ENCODE measurements around the gene HSPA6. TPM values are rescaled to one million over a fixed set of nuclear protein-coding genes. Genes with fewer than 3 reads are reported as not detected.
"Not testable (repeated sequence)": the region's sequence is repeated elsewhere in the genome, so short reads cannot be mapped to it uniquely, and the experiment has no call there.

HSPA6 gene
- total RNA-seq, 1 donor from 2014 or later = 0.13 TPM

DNA sequence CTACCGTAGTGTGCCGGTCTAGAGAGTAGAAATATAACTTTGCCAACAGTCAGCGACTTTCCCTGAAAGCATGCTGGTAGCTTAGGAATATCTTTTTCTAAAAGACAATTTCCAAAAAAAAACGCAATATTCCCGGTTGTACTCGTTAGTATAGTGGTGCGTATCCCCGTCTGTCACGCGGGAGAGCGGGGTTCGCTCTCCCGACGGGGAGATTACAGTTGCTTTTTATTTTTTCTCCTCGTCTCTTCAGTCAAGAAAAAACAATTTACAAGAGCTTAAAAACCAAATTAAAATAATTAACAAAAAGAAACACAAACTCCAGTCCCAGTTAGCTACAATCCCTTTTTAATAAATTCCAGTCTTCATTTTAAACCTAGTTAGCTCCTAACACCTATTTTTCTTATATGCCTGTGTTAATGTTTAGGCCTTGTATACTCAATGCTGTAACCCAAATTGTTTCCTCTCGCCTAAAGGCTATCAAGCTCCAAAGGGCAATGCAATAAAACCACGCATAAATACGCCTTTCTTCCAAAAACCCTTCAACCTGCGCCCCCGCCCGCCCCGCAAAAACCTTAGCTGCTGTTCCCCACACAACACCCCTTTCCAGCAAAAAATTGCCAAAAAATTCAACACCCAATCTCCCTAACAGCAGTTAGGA, 7.8 kb downstream of the HSPA6 start:
- no peak for DNase-seq (ENCODE audit: low read depth, low spot score)

GRCh38 chr1:161532644-161533567, 8.6 kb downstream of the HSPA6 start:
- not testable (repeated sequence) for DNase-seq (ENCODE audit: low read depth, low spot score)

- DNase-seq (ENCODE audit: low read depth, low spot score) = not testable (repeated sequence)
Observed at GRCh38 chr1:161537068-161537669, 12.8 kb downstream of the HSPA6 start.

GRCh38 chr1:161538925-161539479, 14.7 kb downstream of the HSPA6 start:
- not testable (repeated sequence) for DNase-seq (ENCODE audit: low read depth, low spot score)

DNA sequence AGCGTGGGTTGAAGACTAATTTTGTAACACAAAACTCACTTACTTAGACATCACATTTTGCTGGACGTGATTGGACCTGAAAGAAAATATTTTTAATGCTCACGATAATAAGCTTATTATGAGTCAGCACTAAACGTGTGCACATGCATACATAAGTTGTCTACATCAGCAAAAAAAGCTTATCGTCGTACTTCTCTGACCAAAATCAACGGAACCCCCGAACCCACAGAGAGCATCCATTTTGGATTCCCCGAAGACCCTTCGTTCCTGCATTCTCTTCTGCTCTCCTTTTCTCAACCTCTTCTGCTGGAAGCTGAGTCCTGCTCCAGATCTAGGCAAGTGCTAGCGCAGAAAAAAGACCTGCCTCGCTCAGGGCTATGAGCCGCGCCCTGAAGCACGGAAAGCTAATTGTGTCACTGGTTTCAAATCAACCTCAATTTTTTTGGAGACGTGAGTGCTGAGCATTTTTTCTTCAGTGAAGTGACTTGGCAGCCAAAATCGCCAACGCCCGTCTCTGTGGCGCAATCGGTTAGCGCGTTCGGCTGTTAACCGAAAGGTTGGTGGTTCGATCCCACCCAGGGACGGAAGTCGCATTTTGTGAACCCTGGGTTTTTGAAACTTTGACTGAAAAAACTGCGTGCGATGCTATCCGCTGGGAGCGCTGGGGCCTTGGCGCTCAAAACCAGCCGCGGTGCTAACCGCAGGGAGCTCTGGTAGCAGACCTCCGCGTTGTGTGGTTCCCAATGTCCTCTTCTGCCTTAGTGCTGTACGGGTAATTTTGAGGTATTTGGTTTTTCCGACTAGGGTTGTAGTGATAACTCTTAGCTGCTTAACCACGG, 15.6 kb downstream of the HSPA6 start:
- DNase-seq (ENCODE audit: low read depth, low spot score) = not testable (repeated sequence)

- not testable (repeated sequence) for DNase-seq (ENCODE audit: low read depth, low spot score)
Observed at GRCh38 chr1:161540570-161540960, 16.2 kb downstream of the HSPA6 start.

GRCh38 chr1:161542091-161542559, 17.8 kb downstream of the HSPA6 start:
- not testable (repeated sequence) for DNase-seq (ENCODE audit: low read depth, low spot score)

DNA sequence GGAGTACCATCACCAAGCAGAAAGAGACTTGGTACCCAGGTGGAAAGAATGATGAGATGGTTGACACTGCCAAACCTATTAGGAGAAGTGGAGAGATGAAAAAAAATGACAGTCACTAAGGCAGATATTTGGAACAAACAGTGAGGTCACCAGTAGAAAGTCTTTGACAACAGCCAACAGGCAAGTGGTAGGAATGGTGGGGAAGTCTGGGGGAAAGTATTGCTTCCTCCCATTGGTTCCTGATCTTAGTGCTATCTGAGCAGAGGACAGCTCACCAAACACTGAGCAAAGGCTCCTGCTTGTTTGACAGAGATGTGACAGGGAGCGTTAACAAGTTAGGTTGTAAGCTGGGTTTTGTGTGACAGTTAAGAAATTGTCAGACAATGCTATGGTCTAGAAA, 18.8 kb downstream of the HSPA6 start:
- not testable (repeated sequence) for DNase-seq (ENCODE audit: low read depth, low spot score)

GRCh38 chr1:161545005-161545731, 20.8 kb downstream of the HSPA6 start:
- not testable (repeated sequence) for DNase-seq (ENCODE audit: low read depth, low spot score)

- DNase-seq (ENCODE audit: low read depth, low spot score) = not testable (repeated sequence)
Observed at GRCh38 chr1:161547995-161548741, 23.8 kb downstream of the HSPA6 start.

- DNase-seq (ENCODE audit: low read depth, low spot score) = not testable (repeated sequence)
Observed at GRCh38 chr1:161548749-161549406, 24.5 kb downstream of the HSPA6 start.

- no peak for DNase-seq (ENCODE audit: low read depth, low spot score)
Observed at GRCh38 chr1:161549652-161550051, 25.3 kb downstream of the HSPA6 start, which contains the start of gene FCGR3A. Gene FCGR3A, minus strand, starts transcription at chr1:161549818. Its CDS starts 82 bp downstream, at chr1:161549736.

DNA sequence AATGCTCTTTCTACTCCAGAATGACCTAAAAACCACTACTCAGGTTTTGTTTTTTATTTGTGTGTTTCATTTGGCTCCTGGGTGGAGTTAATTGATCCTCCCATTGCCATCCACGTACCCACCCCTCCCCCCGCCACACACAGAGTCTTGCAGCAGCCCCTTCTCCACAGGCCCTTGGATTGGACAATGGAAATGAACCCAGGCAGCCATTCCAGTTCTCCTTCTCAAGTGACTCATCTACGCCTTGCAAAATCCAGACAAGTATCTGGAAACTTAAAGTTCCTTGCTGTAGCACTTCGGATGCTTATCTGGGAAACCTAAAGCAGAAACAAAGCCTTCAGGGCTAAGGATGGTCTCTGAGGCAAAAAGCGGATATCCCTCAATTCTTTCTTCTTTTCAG, 26.6 kb downstream of the HSPA6 start:
- not testable (repeated sequence) for DNase-seq (ENCODE audit: low read depth, low spot score)

GRCh38 chr1:161553631-161554030, 29.3 kb downstream of the HSPA6 start:
- not testable (repeated sequence) for DNase-seq (ENCODE audit: low read depth, low spot score)

DNA sequence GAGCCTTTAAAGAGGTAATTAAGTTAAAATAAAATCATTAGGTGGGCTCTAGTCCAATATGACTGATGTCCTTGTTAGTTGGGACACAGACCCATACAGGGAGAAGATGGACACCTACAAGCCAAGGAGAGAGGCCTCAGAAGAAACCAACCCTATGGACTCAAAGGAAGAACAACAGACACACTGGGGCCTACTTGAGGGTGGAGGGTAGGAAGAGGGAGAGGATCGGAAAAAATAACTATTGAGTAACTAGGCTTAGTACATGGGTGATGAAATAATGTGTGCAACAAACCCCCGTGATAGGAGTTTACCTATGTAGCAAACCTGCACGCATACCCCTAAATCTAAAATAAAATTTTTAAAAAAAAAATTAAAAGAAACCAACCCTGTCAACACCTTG, 30.0 kb downstream of the HSPA6 start:
- not testable (repeated sequence) for DNase-seq (ENCODE audit: low read depth, low spot score)

DNA sequence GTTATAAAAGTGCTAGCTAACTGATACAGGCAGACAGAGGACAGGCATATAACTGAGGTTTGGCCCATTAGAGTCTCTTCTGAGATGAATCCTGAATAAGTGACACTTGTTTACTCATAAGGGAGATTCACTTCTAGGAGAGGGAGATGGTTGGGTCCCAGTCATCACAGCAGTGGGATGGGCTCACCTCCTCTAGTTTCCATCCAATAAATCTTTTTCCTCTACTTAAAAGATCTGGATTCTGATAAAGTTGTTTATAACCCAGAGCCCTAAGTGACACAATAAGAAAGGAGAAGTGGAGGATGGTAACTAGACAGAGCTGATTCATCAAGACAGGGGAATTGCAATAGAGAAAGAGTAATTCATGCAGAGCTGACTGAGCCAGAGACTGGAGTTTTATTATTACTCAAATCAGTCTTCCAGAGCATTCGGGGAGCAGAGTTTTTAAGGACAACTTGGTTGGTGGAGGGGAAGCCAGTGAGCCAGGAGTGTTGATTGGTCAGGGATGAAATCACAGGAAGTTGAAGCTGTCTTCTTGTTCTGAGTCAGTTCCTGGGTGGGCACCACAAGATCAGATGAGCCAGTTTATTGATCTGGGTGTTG, 30.6 kb downstream of the HSPA6 start:
- DNase-seq (ENCODE audit: low read depth, low spot score) = not testable (repeated sequence)

- not testable (repeated sequence) for DNase-seq (ENCODE audit: low read depth, low spot score)
Observed at GRCh38 chr1:161556143-161556542, 31.8 kb downstream of the HSPA6 start.

DNA sequence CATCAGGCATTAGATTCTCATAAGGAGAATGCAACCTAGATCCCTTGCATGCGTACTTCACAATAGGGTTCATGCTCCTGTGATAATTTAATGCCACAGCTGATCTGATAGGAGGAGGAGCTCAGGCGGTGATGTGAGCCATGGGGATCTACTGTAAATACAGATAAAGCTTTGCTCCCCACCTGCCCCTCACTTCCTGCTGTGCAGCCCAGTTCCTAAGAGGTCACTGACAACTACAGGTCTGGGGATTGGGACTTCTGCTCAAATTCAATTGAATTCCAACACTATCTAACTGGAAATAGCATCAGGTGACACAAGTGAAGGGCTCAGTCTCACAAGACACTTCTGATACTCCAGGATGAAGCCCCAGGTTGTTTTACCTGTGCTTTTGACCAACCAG, 32.6 kb downstream of the HSPA6 start:
- not testable (repeated sequence) for DNase-seq (ENCODE audit: low read depth, low spot score)
